Measurements from ENCODE around the gene UBAP2. TPM values are rescaled to one million over a fixed set of nuclear protein-coding genes. Genes with fewer than 3 reads are reported as not detected.

UBAP2 gene, protein sequence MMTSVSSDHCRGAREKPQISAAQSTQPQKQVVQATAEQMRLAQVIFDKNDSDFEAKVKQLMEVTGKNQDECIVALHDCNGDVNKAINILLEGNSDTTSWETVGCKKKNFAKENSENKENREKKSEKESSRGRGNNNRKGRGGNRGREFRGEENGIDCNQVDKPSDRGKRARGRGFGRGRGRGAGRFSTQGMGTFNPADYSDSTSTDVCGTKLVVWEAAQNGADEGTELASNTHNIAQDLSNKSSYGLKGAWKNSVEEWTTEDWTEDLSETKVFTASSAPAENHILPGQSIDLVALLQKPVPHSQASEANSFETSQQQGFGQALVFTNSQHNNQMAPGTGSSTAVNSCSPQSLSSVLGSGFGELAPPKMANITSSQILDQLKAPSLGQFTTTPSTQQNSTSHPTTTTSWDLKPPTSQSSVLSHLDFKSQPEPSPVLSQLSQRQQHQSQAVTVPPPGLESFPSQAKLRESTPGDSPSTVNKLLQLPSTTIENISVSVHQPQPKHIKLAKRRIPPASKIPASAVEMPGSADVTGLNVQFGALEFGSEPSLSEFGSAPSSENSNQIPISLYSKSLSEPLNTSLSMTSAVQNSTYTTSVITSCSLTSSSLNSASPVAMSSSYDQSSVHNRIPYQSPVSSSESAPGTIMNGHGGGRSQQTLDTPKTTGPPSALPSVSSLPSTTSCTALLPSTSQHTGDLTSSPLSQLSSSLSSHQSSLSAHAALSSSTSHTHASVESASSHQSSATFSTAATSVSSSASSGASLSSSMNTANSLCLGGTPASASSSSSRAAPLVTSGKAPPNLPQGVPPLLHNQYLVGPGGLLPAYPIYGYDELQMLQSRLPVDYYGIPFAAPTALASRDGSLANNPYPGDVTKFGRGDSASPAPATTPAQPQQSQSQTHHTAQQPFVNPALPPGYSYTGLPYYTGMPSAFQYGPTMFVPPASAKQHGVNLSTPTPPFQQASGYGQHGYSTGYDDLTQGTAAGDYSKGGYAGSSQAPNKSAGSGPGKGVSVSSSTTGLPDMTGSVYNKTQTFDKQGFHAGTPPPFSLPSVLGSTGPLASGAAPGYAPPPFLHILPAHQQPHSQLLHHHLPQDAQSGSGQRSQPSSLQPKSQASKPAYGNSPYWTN
- 56.2 and 57.4 TPM in 2 replicates for total RNA-seq

DNA sequence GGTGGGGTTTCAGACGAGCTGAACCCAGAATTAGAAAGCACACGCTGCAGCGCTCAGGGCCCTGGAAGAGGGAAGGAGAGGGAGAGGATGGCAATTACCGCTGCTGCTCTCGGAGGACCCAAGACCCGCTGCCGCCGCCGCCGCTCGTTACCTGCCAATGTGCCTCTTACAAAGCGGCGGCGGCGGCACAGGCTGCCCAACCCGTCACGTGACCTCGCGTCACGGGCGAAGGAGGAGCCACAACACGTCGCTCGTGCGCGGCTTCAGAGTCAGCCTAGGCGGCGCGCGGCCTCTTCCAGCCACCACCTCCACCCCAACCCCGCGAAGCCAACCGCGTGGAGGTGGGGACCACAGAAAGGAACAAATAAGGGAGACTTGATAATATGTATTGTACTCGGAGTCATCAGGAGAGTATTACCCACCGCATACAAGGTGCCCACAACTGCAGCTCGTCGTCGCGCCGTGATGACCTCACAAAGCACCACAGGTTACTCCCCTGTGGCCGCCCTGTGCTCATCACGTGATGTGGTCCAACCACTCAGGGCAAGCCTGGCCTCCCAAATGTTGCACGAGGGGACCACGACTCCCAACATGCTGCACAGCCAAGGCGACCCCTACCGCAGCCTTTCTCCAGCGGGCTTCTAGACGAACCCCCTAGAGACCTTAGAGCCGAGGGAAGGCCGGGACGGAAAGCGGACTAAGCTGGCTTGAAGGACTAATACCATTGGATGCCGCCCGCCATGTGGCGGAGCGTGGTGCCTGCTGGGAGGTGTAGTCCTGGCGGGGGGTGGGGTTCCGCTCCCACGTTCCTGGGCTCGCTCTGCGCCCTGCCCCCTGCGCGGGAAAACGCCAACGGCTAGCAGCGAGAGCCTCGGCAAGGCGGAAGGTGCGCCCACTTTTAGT lies at the start of gene UBAP2:
Gene UBAP2 (minus strand): TSS at position 161 of the 903 bp plus-strand sequence. CDS start 31,739 bp downstream, outside the sequence.
- peaks cover 8% of the 10 kb centered on the region for H3K36me3 Mint-ChIP-seq (ENCODE audit: low read depth)
- no peaks in the 10 kb centered on the region for H3K27me3 Mint-ChIP-seq (ENCODE audit: insufficient read depth)
- peak; percentile 94 for DNase-seq (ENCODE audit: low spot score)
- no peaks in the 10 kb centered on the region for H3K9me3 Mint-ChIP-seq
- peak within 1 kb of the TSS; percentile 98 for H3K4me3 Mint-ChIP-seq
- H3K4me1 Mint-ChIP-seq (ENCODE audit: low read depth): peaks cover 44% of the 10 kb centered on the region
- intact Hi-C loops (cut with micrococcal nuclease): loop anchor here (1.0 to 5.0 kb wide), 13 partner anchors 25 to 882 kb away; partner anchors contain the start of genes AQP3, B4GALT1, BAG1 and CHMP5
- peak within 1 kb of the TSS; percentile 100 for H3K27ac Mint-ChIP-seq

DNA sequence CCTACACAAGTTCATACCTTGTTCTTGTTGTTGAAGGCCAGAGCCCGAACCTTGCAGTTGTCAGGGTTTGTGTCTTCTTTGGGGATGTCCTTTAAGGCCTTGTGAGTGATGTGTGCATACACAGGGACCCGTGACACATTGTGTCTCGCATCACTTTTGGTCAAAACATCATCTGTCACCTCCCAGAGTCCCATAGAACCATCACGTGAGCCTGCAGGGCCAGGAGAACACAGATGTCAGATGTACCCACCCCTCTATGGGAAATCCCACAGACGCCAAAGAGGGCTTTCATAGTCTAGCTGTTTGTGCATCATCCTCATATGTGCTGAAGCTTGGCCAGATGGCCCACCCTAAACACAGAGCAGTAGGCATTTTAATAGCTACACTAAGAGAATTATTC lies 49.6 kb upstream of the UBAP2 start:
- intact Hi-C loops (cut with micrococcal nuclease): no loop called here
- Mint-ChIP-seq H3K9me3 (no peaks in the 10 kb centered on the region), H3K4me3 (no peak overlapping the region), H3K27ac (no peak overlapping the region), H3K36me3 (ENCODE audit: low read depth) (peaks cover 18% of the 10 kb centered on the region), H3K4me1 (ENCODE audit: low read depth) (no peaks in the 10 kb centered on the region), H3K27me3 (ENCODE audit: insufficient read depth) (no peaks in the 10 kb centered on the region)
- DNase-seq (ENCODE audit: low spot score): no peak

DNA sequence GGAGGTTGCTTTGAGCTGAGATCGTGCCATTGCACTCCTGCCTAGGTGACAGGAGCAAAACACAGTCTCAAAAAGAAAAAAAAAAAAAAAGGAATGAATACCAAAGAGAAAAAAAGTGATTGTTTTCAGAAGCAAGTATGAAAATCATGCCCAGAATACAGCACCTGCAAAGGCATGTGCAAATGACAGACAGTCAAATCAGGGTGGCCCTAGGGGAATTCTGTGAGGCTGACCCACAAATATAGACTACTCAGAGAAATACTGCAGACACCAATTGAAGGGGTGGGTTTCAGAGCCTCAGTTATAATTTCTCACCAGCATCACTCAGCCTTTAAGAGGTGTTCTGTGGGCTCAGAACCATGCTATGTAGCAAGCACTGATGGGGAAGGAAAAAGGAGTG lies 49.2 kb upstream of the UBAP2 start:
- Mint-ChIP-seq H3K36me3 (ENCODE audit: low read depth) (peaks cover 23% of the 10 kb centered on the region), H3K4me3 (no peak overlapping the region), H3K27me3 (ENCODE audit: insufficient read depth) (no peaks in the 10 kb centered on the region), H3K27ac (no peak overlapping the region), H3K9me3 (no peaks in the 10 kb centered on the region), H3K4me1 (ENCODE audit: low read depth) (no peaks in the 10 kb centered on the region)
- DNase-seq (ENCODE audit: low spot score): no peak
- intact Hi-C loops (cut with micrococcal nuclease): no loop called here

DNA sequence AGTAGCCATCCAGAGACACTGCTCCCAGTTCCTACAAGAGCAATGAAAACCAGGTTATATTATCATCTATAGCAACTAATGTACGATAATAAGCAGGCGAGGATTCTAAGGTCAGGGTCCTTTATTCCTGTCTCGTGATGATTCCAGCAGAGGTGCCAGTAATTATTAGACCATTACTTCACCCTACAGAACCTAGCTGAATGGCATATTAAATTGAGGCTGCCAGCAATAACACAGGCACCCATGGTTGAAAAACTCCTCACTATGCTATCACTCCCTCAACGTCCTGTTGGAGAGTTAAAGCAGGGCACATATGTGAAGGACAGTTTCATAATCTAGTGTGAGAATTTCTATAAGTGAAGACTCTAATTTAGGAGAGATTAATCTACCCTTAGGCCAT lies 48.1 kb upstream of the UBAP2 start:
- no peak for DNase-seq (ENCODE audit: low spot score)
- H3K27me3 Mint-ChIP-seq (ENCODE audit: insufficient read depth): no peaks in the 10 kb centered on the region
- H3K9me3 Mint-ChIP-seq: no peaks in the 10 kb centered on the region
- peaks cover 7% of the 10 kb centered on the region for H3K4me1 Mint-ChIP-seq (ENCODE audit: low read depth)
- intact Hi-C loops (cut with micrococcal nuclease): no loop called here
- H3K27ac Mint-ChIP-seq: no peak overlapping the region
- peaks cover 26% of the 10 kb centered on the region for H3K36me3 Mint-ChIP-seq (ENCODE audit: low read depth)
- H3K4me3 Mint-ChIP-seq: no peak overlapping the region

DNA sequence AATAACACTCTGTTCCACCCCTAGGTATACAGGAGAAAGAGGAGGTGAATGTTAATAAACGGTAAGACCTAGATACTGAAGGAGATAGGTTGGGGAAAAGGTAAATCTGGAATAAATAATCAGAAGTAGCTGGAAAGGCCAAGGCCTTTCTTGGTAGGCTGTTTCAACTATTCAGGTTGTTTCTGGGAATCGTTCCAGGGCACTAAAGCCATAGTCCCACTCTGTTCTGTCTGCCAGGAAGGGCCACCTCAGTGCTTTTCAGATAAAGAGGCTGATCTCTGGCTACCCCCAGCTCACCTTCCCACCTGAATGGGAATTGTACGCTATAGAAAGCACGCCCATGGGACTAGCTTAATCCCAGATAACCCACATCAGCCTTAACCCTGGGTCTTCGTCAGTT lies 44.9 kb upstream of the UBAP2 start:
- no peak for DNase-seq (ENCODE audit: low spot score)
- H3K27ac Mint-ChIP-seq: no peak overlapping the region
- H3K4me1 Mint-ChIP-seq (ENCODE audit: low read depth): peaks cover 9% of the 10 kb centered on the region
- intact Hi-C loops (cut with micrococcal nuclease): loop anchor here (2.0 kb wide), 1 partner anchor 33 kb away; the partner anchor contains the start of gene DCAF12
- H3K27me3 Mint-ChIP-seq (ENCODE audit: insufficient read depth): no peaks in the 10 kb centered on the region
- H3K9me3 Mint-ChIP-seq: no peaks in the 10 kb centered on the region
- peaks cover 37% of the 10 kb centered on the region for H3K36me3 Mint-ChIP-seq (ENCODE audit: low read depth)
- H3K4me3 Mint-ChIP-seq: no peak overlapping the region

DNA sequence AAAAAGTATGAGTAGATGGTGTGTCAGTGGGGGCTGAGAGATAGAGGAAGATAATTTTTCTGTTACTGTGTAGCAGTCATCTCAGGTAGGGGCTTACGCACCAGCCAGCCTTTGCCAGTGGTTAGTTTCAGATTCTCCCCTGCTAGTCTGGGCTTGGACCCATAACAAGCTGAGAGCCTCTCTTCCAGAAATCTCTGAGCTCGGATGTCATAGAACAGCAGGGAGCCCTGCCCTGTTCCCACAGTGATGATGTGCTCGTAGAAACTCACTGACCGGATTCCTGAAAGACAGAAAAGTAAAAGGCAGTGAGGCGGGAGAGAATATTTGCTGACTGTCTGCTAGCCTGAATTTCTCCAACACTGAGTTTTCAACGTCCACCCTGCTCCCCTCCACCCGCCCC lies 40.6 kb upstream of the UBAP2 start:
- H3K36me3 Mint-ChIP-seq (ENCODE audit: low read depth): peaks cover 44% of the 10 kb centered on the region
- H3K9me3 Mint-ChIP-seq: no peaks in the 10 kb centered on the region
- DNase-seq (ENCODE audit: low spot score): no peak
- peaks cover 17% of the 10 kb centered on the region for H3K4me1 Mint-ChIP-seq (ENCODE audit: low read depth)
- intact Hi-C loops (cut with micrococcal nuclease): no loop called here
- no peak overlapping the region for H3K4me3 Mint-ChIP-seq
- H3K27ac Mint-ChIP-seq: no peak overlapping the region
- no peaks in the 10 kb centered on the region for H3K27me3 Mint-ChIP-seq (ENCODE audit: insufficient read depth)

DNA sequence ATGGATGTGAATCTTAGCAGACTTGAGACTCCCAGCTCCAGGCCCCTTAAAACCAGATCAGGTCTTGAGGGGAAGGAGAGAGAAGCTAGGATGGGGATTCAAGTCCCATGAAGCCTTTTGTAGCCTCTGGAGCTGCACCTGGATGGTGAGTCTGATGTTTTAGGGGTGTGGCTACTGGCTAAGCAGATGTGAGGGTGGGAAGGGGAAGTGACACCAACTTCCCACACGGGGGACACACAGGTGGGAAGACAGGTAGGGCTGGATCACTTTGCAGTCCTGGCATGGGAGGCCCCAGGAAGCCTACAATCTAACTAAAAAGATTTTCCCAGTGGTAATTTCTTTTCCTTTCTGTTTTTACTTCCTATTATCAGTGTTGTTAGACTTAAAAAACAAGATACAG lies 38.7 kb upstream of the UBAP2 start:
- H3K27ac Mint-ChIP-seq: no peak overlapping the region
- peaks cover 16% of the 10 kb centered on the region for H3K4me1 Mint-ChIP-seq (ENCODE audit: low read depth)
- no peak overlapping the region for H3K4me3 Mint-ChIP-seq
- no peaks in the 10 kb centered on the region for H3K9me3 Mint-ChIP-seq
- intact Hi-C loops (cut with micrococcal nuclease): no loop called here
- no peak for DNase-seq (ENCODE audit: low spot score)
- peaks cover 38% of the 10 kb centered on the region for H3K36me3 Mint-ChIP-seq (ENCODE audit: low read depth)
- no peaks in the 10 kb centered on the region for H3K27me3 Mint-ChIP-seq (ENCODE audit: insufficient read depth)

DNA sequence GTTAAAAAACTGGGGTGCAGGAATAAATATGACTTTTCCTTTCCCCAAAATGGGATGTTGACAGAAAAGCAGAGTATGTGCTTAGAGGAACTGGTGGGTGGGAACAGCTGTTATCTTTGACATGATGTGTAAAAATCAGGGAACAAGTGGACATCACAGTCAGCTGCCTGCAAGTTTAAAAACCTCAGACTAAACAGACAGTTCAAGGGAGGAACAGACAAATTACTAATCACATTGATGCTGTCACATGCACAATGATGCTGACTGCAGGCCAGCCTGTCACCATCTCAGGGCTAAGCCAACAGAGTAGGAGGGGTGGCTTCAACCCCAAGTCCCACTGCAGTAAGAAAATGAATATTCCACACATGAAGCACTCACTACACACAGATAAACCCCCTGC lies 38.2 kb upstream of the UBAP2 start:
- no peak overlapping the region for H3K27ac Mint-ChIP-seq
- H3K4me1 Mint-ChIP-seq (ENCODE audit: low read depth): peaks cover 11% of the 10 kb centered on the region
- H3K9me3 Mint-ChIP-seq: no peaks in the 10 kb centered on the region
- H3K27me3 Mint-ChIP-seq (ENCODE audit: insufficient read depth): no peaks in the 10 kb centered on the region
- no peak for DNase-seq (ENCODE audit: low spot score)
- H3K36me3 Mint-ChIP-seq (ENCODE audit: low read depth): peaks cover 33% of the 10 kb centered on the region
- intact Hi-C loops (cut with micrococcal nuclease): no loop called here
- H3K4me3 Mint-ChIP-seq: no peak overlapping the region

DNA sequence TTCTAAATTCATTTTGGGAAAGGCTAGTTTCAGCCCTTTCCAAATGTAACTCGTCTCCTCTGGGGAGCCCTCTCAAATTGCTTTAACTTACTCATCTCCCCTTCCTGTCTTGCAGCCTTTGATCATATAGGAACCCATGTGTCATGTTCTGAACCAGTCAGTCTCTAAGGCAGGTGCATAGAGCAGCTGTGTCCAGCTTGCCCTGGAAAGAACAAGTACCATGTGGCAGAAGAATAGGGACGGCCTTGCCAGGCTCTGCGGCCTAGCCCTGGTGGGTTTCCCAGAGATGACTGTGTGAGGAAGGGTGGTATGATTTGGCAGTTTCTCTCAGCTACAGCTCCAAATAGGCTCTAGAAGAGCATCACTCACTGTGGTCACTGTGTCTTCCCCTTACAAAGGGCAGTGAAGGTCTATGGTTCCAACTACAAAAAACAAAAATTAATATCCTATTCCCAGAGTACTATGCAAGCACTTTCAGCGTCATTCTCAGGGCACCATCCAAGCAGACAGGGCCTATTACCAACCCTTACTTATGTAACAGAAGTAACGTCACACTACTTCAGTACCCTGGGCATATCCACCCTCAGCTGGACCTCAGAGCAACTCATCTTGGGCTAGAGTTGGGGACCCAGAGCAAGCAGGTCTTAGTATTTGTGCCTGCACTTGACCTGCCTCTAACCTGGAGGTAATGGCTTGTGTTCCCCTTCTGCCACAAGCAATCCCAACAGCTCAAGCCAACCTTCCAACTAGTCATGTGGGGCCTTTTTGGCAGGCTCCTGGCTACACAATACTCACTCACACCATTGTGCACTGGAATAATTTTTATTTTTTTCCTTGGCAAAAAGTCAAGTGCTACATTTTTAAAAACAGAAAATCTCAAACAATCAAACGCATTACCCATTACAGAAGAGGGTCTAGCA lies 37.2 kb upstream of the UBAP2 start:
- Mint-ChIP-seq H3K4me1 (ENCODE audit: low read depth) (peaks cover 8% of the 10 kb centered on the region), H3K9me3 (no peaks in the 10 kb centered on the region), H3K27me3 (ENCODE audit: insufficient read depth) (no peaks in the 10 kb centered on the region), H3K4me3 (no peak overlapping the region), H3K36me3 (ENCODE audit: low read depth) (peaks cover 30% of the 10 kb centered on the region), H3K27ac (no peak overlapping the region)
- intact Hi-C loops (cut with micrococcal nuclease): no loop called here
- DNase-seq (ENCODE audit: low spot score): no peak

DNA sequence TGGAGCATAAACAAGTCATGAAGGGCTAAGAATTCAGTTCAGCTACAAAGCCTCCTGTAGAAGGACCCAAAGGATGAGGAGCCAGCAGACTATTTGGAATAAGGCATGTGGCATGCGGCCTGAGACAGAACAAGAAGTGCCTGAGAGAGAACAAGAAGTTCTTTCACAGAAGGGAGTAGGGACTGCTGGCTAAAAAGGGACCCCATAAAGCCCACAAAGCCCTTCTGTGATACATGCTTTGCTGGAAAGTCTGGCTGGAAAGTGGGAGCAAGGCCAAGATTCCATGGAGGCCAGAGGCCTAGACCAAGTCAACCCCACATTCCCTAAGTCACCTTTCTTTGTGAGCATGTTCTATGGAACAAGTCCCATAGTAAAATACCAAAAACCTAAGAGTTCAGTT lies 35.9 kb upstream of the UBAP2 start:
- Mint-ChIP-seq H3K9me3 (no peaks in the 10 kb centered on the region), H3K27me3 (ENCODE audit: insufficient read depth) (no peaks in the 10 kb centered on the region), H3K4me3 (no peak overlapping the region), H3K27ac (no peak overlapping the region), H3K4me1 (ENCODE audit: low read depth) (peaks cover 8% of the 10 kb centered on the region), H3K36me3 (ENCODE audit: low read depth) (peaks cover 27% of the 10 kb centered on the region)
- intact Hi-C loops (cut with micrococcal nuclease): no loop called here
- DNase-seq (ENCODE audit: low spot score): no peak

DNA sequence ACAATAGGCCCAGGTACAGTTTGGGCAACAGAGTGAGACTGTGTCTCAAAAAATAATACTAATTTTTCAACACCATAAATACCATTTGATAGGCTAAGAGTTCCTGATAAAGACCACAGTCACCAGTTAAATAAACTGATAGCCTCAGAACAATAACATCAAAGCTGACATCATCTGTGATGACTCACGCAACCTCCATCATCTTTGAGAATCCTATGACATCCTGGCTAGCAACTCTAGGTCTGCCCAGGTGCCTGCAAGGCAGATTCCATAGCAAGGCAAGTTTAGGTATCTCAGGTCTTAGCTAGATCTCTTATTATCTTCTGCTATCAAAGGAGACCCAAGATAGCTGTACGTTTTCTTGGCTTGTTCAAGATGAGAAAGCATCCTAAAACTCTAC lies 30.5 kb upstream of the UBAP2 start:
- intact Hi-C loops (cut with micrococcal nuclease): no loop called here

More for the DNA sequence above, 30.5 kb upstream of the UBAP2 start:
- no peak for DNase-seq (ENCODE audit: low spot score)
- no peak overlapping the region for H3K27ac Mint-ChIP-seq
- H3K36me3 Mint-ChIP-seq (ENCODE audit: low read depth): no peaks in the 10 kb centered on the region
- H3K27me3 Mint-ChIP-seq (ENCODE audit: insufficient read depth): no peaks in the 10 kb centered on the region
- no peaks in the 10 kb centered on the region for H3K9me3 Mint-ChIP-seq
- H3K4me3 Mint-ChIP-seq: no peak overlapping the region
- H3K4me1 Mint-ChIP-seq (ENCODE audit: low read depth): peaks cover 4% of the 10 kb centered on the region
